Epidermal melanocyte (primary cell): ENCODE measurements around the gene DVL2.

ENCODE experiments used
- DNase-seq: peaks from one replicate; pipeline ENCODE4 v3.0.0; 2011; ENCODE audit warnings: low spot score; ENCODE audit not compliant: insufficient read length

Gene DVL2

DNA sequence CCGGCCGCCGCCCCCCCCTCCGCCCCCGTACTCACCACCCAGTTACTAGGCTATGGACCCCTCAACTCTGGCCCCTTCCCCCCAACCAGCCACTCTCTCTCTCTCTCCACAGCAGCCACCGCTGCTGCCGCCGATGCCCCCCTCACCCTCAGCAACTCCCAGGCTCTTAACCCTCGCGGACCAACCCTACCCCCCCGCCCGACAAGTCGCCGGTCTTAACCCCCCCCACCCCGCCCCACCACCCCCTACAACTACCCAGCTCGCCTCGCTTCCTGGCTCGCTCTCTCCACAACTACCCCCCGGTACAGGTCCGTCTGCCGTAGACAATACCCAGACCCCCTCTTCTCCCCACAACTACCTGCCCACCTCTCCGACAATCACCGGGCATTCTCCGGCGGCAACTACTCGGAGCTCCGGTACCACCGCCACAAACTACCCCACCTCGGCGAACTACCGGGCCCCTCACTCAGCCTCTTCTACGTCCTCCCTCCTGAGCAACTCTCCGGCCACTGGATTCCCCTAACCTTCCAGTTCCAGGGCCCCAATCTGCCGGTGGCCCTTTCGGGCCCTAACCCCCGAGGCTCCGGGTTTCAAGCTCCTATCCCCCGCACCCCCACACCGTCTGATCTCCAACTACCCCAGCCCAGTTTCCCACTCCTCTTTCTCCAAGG lies 4.2 kb upstream of the DVL2 start:
- DNase-seq: no peak

DNA sequence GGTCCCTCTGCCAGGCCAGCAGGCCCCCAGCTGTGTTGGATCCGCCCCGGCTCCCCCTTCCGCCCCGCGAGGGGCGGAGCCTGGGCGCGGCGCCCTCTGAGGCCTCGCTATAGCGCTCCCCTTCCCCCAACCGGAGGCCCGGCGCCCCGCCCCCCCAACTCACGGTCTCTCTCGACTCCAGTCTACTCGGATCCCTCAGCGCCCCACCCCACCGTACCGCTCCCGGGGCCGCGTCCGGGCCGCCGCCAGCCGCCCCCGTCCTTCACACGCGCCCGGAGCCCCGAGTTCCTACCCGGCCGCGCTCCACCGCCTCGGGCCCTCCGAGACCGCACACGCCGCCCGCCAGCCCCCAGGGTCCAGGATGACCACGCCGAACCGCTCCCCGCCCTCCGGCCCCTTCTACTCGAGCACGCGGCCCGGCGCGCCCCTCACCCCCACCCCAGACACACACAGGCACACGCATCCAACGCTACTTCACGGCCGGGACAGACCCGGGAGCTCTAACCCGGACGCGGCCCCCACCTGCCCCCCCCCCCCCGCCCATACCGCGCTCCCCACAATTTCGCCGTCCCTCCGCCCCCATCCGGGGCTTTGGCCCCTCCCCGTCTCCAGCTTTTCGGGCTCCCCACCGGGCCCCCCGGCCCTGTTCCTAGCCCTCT lies 3.6 kb upstream of the DVL2 start:
- DNase-seq: peak; percentile 83

DNA sequence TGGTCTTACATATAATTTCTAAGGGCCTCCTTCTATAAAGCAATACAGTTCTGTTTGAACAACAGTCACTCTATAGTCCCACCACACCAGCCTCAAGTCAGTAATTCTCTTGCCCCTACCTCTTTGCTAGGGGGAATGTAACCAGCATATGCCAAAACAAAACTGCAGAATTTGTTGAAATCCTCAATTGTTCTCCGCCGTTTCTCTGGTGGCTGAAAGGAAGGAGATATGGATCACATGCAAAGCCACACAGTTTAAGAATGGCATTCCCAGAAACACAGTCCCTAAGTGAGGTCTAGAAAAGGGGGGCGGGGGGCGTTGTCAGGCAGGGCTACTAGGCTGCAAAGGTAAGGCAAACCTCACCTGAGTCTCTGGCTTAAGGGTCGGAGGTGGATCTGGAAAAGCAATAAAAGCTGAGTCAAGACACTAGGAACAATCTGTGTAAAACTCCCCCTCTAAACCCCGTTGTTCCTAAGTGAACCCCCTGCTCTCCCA lies 3.0 kb upstream of the DVL2 start:
- no peak for DNase-seq

DNA sequence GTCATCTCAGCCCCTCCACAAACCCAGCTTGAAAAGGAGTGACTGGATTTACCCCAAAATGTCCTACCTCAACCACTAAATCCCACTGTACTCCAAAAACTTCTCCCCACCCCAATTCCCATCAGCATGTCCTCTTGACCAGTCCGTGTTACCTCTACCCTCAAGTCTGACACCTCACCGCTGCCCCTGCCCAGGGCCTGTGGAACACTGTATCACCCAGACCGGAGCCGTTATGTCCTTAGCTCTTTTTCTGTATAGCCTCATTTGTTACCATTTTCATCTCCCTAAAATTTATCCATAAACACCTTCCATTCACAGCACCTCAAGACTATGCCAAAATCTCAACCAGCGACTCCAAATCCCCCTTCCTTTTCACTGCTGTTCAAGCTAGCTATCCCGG lies 2.5 kb upstream of the DVL2 start:
- DNase-seq: no peak

DNA sequence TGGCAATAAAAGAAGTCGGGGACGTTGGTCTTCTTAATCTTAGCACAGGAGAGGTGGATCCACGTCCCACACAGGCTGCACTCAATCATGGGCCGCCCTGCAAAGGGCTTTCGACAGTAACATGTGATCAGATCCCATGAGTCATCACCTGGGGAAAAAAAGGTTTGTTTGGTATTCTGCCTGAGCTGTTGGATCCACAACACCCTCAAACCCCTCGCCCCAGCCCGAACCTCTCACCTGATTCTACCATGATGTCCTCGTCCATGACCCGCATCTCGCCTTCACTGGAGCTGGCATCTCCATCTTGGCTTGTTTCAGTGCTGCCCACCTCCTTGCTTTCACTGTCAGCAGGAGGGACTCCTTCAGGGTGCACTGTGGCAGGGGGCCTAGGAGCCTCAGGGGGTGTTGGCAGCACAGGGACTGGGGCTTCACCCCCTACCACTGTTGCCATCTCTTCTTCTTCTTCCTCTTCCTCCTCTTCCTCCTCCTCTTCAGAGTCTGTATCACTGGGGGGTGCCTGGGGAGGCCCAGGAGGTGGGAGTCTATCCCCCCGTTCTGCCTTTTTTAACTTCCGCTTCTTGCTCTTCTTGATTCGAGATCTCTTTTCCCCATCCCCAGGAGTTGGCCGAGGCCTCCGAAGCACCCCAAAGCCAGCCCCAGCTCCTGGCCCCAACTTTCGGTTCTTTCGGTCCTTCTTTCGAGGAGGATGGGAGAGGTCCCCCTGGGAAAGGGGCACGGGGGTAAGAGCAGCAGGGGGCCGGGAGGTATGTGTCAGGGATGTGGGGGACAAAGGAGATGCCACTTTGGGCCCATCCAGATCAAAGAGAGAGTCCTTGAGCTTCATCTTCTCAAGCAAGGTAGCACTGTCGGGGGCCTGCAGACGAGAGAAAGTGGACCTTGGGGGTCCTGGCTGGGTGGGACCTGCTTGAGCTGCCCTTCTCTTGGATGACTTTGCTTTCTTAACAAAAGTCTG lies 1.7 kb upstream of the DVL2 start:
- DNase-seq: no peak

DNA sequence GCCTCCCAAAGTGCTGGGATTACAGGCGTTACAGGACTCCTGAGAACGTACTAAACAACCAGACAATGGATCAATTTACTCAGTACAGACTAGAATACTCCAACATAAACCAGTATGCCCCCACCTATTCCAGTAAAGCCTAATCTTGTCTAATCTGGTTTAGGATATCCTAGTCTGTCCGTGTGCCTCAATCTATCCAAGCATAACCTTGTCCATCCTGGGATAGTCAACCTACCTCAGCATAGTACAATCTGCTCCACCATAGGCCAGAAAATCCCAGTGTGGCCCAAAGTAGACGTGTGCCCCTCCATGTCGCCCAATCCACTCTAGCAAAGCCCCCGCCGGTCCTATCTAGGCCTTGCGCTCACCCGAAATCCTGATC lies 625 bp downstream of the DVL2 start:
- DNase-seq: no peak

DNA sequence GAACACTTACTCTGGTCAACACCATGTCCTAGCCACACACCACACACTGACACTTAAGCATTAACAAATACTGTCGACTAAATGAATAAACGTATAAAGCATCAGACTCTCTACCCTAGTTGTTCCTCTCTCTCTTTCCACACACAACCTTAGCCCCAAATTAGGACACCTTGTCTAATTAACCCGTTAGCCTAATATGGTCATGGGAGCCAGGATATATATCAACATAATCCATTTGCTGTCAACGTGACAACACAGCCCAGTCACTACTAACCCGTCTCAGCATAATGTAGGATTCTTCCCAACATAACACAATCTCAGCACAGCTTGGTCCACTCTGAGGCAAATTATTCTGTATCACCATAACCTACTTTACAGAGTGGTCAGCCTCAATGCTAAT lies 2.2 kb downstream of the DVL2 start:
- no peak for DNase-seq

DNA sequence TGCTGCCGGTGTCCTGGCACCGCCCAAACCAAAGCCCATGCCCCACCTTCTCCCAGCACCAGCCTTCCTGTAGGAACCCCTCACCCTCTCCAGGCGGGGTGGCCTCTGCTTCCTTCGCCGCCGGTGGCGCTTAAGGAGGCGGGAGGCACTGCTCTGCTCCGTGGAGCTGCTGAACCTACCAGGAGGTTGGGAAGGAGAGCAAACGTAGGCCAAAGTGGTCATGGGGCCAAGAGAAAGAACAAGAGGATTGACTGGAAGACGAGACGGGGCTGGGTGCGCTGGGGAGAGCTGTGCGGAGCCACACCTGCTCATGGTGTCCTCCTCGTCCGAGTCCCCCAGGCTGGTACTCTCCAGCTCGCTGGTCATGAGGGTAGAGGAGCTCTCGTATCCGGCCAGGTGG lies 4.8 kb downstream of the DVL2 start:
- no peak for DNase-seq

DNA sequence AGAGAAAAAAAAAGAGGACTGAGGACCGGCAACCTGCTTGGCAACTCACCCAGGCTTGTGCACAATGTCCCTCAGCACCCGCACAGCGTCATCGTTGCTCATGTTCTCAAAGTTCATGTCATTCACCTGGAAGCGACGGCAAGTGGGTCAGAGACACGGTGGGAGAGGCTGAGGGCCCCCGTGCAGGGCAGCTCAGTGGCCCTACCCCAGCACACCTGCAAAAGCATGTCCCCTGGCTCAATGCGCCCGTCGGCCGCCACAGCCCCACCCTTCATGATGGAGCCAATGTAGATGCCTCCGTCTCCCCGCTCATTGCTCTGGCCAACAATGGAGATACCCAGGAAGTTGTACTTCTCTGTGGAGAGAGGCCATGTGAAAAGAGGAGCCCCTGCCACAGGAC lies 5.4 kb downstream of the DVL2 start:
- DNase-seq: no peak

DNA sequence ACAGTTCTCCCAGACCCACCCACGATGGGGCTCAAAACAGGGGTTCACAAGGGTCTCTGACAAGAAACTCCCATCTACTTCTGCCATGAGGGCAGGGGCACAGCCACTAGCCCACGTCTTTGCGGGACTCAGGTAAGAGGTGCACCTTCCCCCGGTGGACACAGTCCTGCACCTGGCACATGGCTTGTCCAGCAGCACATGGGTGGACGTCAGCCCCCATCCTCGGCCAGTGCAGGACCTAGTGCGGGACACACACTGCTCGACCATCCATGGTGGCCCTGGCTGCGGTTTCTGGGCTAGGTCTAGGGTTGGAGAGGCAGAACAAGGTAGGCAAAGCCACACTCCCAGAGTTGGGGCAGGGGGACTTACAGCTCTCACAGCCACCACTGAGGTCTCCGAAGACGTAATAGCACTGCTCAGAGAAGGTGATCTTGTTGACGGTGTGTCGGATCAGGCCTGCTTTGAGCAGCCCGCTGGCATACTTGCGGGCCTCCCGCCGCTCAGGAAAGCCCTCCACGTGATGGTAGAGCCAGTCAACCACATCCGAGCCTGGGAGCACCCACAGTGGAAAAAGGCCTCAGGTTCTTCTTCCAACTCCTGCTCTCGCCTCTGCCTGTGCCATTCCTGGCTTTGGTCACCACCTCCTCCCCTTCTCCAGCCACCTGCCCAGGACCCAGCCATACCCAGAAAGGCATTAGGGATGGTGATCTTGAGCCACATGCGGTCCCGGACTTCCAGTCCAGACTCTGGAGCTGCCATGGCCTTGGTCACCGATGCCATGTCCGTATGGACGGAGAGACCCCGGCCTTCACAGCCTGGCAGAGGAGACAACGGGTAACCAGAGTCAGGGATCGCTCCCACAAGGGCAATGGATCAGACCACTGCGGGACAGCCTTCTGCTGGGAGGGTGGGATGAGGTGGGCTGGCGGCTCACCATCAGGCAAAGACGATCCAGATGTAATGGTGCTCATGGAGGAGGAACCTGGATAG lies 7.3 kb downstream of the DVL2 start:
- DNase-seq: no peak

DNA sequence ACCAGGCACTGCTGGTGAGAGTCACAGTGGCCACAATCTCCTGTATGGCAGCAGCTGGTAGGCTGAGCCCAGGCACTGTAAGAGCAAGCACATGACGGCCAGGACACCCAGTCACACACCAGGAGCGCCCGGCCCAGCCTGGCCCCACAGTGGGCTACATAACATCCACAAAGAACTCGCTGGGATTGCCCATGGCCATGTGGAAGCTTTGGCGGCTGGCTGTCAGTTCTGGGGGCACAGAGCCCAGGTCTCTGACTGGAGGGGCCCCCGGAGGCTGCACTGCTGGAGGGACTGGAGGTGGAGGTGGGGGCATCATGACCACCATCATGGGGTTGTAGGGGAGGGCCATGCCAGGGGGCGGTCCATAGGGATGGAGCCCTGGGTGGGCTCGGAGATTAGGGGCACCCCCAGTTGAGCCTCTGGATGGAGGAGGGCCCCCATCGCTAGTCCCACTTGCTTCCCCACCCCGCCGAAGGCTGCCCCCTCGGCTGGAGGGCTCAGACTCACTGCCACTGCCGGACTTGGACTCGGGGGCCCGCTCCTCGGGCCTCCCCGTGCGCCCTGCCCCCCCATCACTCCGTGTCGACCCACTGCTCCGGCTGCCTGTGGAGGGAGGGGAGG lies 8.5 kb downstream of the DVL2 start:
- DNase-seq: no peak

DNA sequence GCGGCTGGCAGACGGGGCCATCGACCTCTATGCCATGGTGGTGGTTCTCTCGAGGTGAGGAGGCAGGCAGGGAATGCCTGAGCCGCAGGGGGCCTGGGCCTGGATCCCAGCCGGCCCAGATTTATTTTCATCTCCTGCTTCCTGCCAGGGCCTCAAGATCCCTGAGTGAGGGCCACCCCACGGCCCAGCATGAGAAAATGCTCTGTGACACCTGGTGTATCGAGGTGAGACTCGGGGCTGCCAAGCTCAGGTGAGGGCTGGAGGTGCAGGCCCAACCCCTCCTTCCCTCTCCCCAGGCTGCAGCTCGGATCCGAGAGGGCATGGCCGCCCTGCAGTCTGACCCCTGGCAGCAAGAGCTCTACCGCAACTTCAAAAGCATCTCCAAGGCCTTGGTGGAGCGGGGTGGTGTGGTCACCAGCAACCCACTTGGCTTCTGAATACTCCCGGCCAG lies 9.6 kb downstream of the DVL2 start:
- no peak for DNase-seq

DNA sequence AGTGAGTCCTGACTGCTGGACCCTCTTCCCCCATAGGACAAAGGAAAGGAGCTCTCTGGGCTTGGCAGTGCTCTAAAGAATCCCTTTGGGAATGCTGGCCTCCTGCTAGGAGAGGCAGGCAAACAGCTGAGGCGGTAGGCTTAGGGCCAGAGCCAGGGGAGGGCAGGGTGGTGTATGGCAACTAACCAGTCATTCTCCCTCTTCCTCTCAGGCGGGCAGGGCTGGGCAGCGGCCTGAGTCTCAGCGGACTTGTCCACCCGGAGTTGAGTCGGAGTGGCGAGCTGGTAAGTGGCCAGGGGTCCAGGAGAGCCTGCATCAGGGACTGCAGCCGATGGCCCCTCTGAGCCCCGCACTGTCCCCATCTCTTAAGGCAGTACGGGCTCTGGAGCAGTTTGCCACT lies 10.2 kb downstream of the DVL2 start:
- no peak for DNase-seq

DNA sequence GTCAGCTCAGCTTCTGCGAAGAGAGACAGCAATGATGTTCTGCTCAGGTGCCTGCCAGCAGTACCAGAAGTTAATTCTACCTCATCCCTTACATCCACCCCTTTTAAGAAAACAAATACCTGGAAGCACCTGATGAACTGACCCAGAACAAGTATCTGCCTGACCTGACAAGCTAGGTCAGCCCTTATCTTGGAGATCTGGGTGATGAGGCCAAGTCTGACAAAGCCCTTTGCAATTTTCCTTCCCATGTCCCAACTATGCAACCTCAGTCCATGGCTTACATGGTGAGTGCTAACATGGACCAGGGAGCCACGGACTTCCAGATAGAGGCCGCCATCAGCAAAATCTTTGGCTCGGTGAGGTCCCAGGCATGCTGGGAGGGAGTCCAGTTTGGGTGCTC lies 10.9 kb downstream of the DVL2 start:
- no peak for DNase-seq

DNA sequence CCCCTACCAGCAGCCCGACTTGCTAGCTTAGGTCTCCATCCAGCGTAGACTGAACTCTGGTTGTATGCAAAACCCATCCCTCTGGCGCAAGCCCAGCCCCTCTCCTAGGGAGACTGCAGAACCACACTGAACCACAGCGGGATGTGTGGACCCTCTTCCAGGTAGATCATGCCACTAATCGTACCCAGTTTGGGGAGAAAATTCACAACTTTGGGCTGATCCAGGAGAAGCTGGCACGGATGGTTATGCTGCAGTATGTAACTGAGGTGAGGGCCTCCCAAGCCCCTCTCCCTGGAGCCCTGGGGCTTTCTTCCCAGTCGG lies 11.4 kb downstream of the DVL2 start:
- DNase-seq: no peak

DNA sequence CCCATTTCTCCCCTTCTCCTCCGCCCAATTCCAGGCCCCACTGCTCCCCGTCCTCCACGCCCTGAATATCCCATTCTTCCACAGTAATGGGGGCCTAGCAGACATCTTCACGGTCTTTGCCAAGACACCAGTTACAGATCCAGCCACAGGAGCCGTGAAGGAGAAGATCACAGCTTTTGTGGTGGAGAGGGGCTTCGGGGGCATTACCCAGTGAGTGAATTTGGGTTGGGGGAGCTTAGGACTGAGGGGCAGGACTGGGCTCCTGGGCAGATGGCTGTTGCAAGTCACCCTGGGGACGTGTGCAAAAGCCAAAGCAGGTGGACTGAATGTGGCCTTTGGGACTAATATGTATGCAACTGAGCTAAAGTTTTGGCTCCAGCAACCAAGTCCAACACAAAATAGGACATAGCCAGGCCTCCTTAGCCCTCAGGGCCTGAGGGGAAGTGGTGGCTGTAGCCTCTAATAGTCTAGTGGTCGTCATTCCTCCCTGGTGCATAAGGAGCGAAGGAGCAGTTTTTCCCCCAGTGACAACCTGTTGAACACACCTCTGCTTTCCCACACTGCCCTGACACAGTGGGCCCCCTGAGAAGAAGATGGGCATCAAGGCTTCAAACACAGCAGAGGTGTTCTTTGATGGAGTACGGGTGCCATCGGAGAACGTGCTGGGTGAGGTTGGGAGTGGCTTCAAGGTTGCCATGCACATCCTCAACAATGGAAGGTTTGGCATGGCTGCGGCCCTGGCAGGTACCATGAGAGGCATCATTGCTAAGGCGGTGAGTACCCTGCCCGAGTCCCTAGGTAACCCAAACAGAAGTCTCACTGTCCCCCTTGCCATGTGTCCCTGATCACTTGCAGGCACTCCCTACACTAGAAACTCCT lies 12.0 kb downstream of the DVL2 start:
- DNase-seq: no peak

DNA sequence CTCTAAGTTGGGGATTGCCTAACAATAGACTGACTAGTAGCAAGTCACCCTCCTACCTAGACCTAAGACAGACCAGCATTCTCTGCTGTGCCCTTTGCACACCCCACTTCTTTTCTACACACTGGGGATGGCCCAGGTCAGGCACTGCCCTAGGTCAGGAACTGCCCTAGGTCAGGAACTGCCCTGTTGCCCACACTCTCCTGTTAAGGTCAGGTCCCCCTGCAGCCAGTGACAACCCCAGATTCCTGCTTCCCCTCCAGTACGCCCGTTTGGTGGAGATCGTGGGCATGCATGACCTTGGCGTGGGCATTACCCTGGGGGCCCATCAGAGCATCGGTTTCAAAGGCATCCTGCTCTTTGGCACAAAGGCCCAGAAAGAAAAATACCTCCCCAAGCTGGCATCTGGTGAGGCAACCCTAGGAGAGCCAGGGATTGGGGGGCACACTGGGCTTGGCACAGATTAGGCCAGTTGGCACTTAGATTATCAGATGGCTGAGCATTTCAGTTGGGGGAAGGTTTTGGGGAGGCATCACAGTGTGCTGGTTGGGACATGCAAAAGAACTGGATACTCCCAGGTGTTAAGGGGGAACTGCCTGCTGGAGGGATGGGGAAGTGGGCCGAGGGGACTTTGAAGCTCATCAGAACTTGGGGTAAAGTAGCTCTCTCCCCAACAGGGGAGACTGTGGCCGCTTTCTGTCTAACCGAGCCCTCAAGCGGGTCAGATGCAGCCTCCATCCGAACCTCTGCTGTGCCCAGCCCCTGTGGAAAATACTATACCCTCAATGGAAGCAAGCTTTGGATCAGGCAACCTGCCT lies 12.8 kb downstream of the DVL2 start:
- DNase-seq: no peak

DNA sequence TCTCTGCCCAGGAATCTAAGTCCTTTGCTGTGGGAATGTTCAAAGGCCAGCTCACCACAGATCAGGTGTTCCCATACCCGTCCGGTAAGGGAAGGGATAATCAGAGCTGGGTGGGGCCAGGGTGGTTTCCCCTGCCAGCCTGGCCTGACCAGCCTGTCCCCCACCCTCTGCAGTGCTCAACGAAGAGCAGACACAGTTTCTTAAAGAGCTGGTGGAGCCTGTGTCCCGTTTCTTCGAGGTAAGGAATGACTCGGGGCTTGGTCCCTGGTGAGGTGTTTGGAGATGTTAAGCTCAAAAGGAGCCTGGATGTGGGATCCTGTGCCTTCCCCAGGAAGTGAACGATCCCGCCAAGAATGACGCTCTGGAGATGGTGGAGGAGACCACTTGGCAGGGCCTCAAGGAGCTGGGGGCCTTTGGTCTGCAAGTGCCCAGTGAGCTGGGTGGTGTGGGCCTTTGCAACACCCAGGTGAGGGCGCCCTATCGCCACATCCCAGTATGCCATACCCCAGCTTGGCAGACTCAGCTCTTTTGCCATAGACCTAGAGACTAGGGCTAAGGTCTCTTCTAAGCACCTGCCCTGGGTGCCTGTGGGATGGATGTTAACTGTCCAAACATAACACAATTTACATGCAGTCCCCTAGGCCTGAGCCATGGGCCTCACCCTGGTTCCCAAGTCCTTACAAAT lies 13.6 kb downstream of the DVL2 start:
- DNase-seq: peak; percentile 73
